OCI-LY3 (cell line): Measurements from ENCODE around the gene ATP1A4.

Experiments used
- CTCF ChIP-seq: fragments of 200-600, 300-600 bp; sonication (generic); IDR thresholded peaks from 2 replicates; pipeline ENCODE4 v1.5.1; 2014; ENCODE audit warnings: antibody characterized with exemption, low read length, low read depth
- EZH2phosphoT487 ChIP-seq: fragments of 200-600 bp; shearing (Covaris generic); IDR thresholded peaks from 2 replicates; pipeline ENCODE4 v1.6.1; 2018; ENCODE audit warnings: antibody characterized with exemption, mixed run types, low read depth

- TF ChIP-seq EZH2phosphoT487 (no peak), CTCF (no peak)
These were observed 20.6 kb downstream of the ATP1A4 start for GRCh38 chr1:160171980-160172379.
